NK-92 (cell line): ENCODE results near the gene PCCA.
"Not testable (repeated sequence)": the region's sequence is repeated elsewhere in the genome, so short reads cannot be mapped to it uniquely, and the experiment has no call there.

Source experiments
- DNase-seq: peaks from one replicate; lab custom pipeline; 2025; ENCODE audit not compliant: unreplicated experiment; lab: John Stamatoyannopoulos, UW

Gene PCCA

GRCh38 chr13:100184095-100184494 lies 95.2 kb downstream of the PCCA start:
- DNase-seq = no peak

- DNase-seq = no peak
Observed at GRCh38 chr13:100195568-100195967, 106.7 kb downstream of the PCCA start.

GRCh38 chr13:100196375-100196774 lies 107.5 kb downstream of the PCCA start:
- no peak for DNase-seq

GRCh38 chr13:100197116-100197515 lies 108.2 kb downstream of the PCCA start:
- no peak for DNase-seq

GRCh38 chr13:100197591-100198365 lies 108.9 kb downstream of the PCCA start:
- DNase-seq = no peak

- DNase-seq = no peak
Observed at GRCh38 chr13:100203696-100204367, 114.9 kb downstream of the PCCA start.

- DNase-seq = no peak
Observed at GRCh38 chr13:100208002-100208401, 119.1 kb downstream of the PCCA start.

GRCh38 chr13:100208626-100209025 lies 119.7 kb downstream of the PCCA start:
- no peak for DNase-seq

GRCh38 chr13:100209857-100210825 lies 121.2 kb downstream of the PCCA start:
- DNase-seq = no peak

- no peak for DNase-seq
Observed at GRCh38 chr13:100211016-100211710, 122.3 kb downstream of the PCCA start.

- DNase-seq = no peak
Observed at GRCh38 chr13:100212904-100213553, 124.1 kb downstream of the PCCA start.

GRCh38 chr13:100213576-100213975 lies 124.7 kb downstream of the PCCA start:
- no peak for DNase-seq

GRCh38 chr13:100214886-100215285 lies 126.0 kb downstream of the PCCA start:
- no peak for DNase-seq

GRCh38 chr13:100221166-100221565 lies 132.3 kb downstream of the PCCA start:
- no peak for DNase-seq

- not testable (repeated sequence) for DNase-seq
Observed at GRCh38 chr13:100223966-100224530, 135.2 kb downstream of the PCCA start.

GRCh38 chr13:100229603-100230002 lies 140.7 kb downstream of the PCCA start:
- no peak for DNase-seq

GRCh38 chr13:100230769-100231149 lies 141.9 kb downstream of the PCCA start:
- DNase-seq = no peak

- DNase-seq = no peak
Observed at GRCh38 chr13:100231176-100231575, 142.3 kb downstream of the PCCA start.

GRCh38 chr13:100234006-100234405 lies 145.1 kb downstream of the PCCA start:
- DNase-seq = no peak

- DNase-seq = no peak
Observed at GRCh38 chr13:100234524-100235136, 145.7 kb downstream of the PCCA start.
